HEK293T (cell line): ENCODE data around the gene OGDH.

Experiments
- CTCF ChIA-PET: fragments of 350-600 bp; formaldehyde crosslinking; extraction: SDS; loops from one replicate; lab custom pipeline; 2021; ENCODE audit warnings: antibody characterized with exemption, inconsistent platforms; lab: Yijun Ruan, JAX
- POLR2A ChIA-PET: fragments of 350-600 bp; formaldehyde crosslinking; extraction: SDS; loops from one replicate; lab custom pipeline; 2020; ENCODE audit warnings: antibody characterized with exemption, inconsistent platforms; lab: Yijun Ruan, JAX
- DNase-seq: peaks from one replicate; pipeline ENCODE4 v3.0.0; 2012; ENCODE audit warnings: mixed read lengths; ENCODE audit errors: extremely low spot score
- ARNT ChIP-seq: fragments of 450-650 bp; IDR thresholded peaks from 2 replicates; pipeline ENCODE4 v1.6.1; 2017; ENCODE audit warnings: mild to moderate bottlenecking
- BHLHE40 ChIP-seq: fragments of 450-650 bp; IDR thresholded peaks from 2 replicates; pipeline ENCODE4 v1.6.1; 2016; ENCODE audit warnings: mild to moderate bottlenecking, moderate library complexity, borderline replicate concordance
- CTBP1 ChIP-seq: fragments of 450-650 bp; IDR thresholded peaks from 2 replicates; pipeline ENCODE4 v1.6.1; 2016; ENCODE audit warnings: borderline replicate concordance
- ELF4 ChIP-seq: fragments of 450-650 bp; IDR thresholded peaks from 2 replicates; pipeline ENCODE4 v1.6.1; 2017; ENCODE audit warnings: antibody characterized with exemption
- FOXA1 ChIP-seq: fragments of 450-650 bp; IDR thresholded peaks from 2 replicates; pipeline ENCODE4 v1.6.1; 2016; ENCODE audit warnings: mild to moderate bottlenecking
- FOXK2 ChIP-seq: fragments of 450-650 bp; IDR thresholded peaks from 2 replicates; pipeline ENCODE4 v1.6.1; 2016; ENCODE audit warnings: mild to moderate bottlenecking
- FOXM1 ChIP-seq: fragments of 450-650 bp; IDR thresholded peaks from 2 replicates; pipeline ENCODE4 v1.6.1; 2017; ENCODE audit warnings: mild to moderate bottlenecking, borderline replicate concordance
- HDGF ChIP-seq: fragments of 450-650 bp; IDR thresholded peaks from 2 replicates; pipeline ENCODE4 v1.6.1; 2017; ENCODE audit warnings: antibody characterized with exemption, borderline replicate concordance
- L3MBTL2 ChIP-seq: fragments of 450-650 bp; conservative IDR thresholded peaks from 2 replicates; pipeline ENCODE4 v1.6.1; 2016; ENCODE audit warnings: mild to moderate bottlenecking
- LEF1 ChIP-seq: fragments of 450-650 bp; IDR thresholded peaks from 2 replicates; pipeline ENCODE4 v1.6.1; 2017; ENCODE audit warnings: mild to moderate bottlenecking, borderline replicate concordance
- NFRKB ChIP-seq: fragments of 450-650 bp; IDR thresholded peaks from 2 replicates; pipeline ENCODE4 v1.6.1; 2016; ENCODE audit warnings: mild to moderate bottlenecking, moderate library complexity
- SP1 ChIP-seq: fragments of 450-650 bp; IDR thresholded peaks from 2 replicates; pipeline ENCODE4 v1.6.1; 2017
- SUZ12 ChIP-seq: fragments of 450-650 bp; IDR thresholded peaks from 2 replicates; pipeline ENCODE4 v1.6.1; 2016; ENCODE audit warnings: mild to moderate bottlenecking
- TARDBP ChIP-seq: fragments of 450-650 bp; IDR thresholded peaks from 2 replicates; pipeline ENCODE4 v1.6.1; 2016
- ZNF384 ChIP-seq: fragments of 450-650 bp; IDR thresholded peaks from 2 replicates; pipeline ENCODE4 v1.6.1; 2016
- TF ChIP-seq, protein P1 (sequence below): fragments of 450-650 bp; IDR thresholded peaks from 2 replicates; pipeline ENCODE4 v1.6.1; 2016

Gene OGDH

DNA sequence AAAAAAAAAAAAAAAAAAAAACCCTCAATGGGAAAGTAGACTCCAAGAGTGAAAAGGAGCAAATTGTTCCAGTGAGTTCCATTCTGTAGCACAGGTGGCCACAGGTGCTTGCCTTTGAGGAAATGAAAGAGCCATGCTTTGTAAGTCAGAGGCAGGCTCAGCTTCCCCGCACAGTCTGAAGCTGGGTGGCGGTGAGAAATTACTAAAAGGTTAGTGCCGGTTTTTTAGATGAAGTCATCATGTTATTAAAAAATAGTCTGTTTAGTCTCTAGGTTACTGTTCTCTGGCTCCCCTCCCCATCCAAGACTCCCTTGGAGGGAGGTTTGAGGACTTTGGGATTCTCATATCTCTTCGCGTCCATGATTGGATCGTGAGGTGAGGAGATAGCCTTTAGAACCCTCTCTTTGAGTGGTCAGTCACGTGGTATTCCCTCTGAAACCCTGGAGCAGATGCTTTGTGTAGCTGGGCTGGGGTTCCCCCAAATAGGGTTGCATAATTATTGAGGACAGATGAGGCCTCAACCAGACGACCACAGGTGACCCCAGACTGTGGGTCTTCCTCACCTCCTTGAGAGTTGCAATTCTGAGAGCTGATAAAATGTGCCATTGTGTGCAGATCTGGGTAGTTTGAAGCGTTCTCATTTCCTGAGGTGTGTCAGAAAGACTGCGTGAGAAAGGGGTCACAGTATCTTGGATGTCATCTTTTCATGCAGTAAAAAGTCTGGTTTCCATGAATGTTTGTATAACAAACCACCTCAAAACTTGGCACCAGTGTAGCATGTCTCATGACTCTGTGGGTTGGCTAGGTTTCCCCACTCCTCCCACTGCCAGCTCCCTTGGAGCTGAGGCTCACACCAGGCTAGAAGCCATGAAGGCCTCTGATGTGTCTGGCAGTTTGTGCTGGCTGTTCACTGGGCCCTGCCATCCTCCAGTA, 27.1 kb downstream of the OGDH start:
- no peak for DNase-seq
- POLR2A ChIA-PET: interaction anchor here (0.9 kb wide), 1 partner anchor 27 kb away, joined by 4 read pairs; the partner anchor contains the start of gene OGDH
- CTCF ChIA-PET: no interaction called here
- no peak for TF ChIP-seq ARNT
- TF ChIP-seq SUZ12: no peak
- TF ChIP-seq LEF1: no peak
- TF ChIP-seq FOXK2: no peak
- no peak for TF ChIP-seq CTBP1
- TF ChIP-seq ELF4: no peak
- TF ChIP-seq FOXA1: no peak
- TF ChIP-seq TARDBP: no peak
- TF ChIP-seq ZNF384: no peak
- no peak for TF ChIP-seq L3MBTL2
- no peak for TF ChIP-seq FOXM1
- TF ChIP-seq NFRKB: no peak

DNA sequence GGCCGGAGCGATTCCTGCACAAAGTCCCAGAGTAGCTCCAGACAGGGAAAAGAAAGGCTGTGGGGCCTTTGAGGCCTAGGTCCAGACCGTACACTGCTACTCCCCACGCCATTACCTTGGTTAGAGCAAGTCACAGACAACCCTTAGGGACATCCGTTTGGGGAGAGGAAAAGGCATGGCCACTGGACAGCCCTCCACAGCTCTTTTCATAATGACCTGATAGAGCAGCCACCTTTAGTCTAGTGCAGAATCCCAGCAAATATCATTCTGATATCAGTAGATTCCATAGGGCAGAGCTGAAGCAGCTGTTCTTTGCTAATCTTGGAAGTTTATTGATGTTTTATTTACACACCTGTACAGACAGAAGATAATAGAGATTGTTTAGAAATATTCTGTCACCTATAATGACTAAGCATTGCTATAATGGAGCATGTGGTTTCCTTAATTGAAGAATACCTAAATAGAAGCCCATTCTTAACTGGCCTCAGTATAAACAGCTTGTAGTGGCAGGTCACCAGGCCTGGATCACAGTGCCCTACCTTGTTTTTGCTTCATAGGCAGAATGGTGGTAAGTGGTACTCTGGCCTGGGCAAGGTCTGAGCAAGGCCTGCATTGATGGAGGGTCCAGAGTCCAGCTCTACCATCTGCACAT, 27.9 kb downstream of the OGDH start:
- no peak for DNase-seq
- CTCF ChIA-PET: no interaction called here
- POLR2A ChIA-PET: interaction anchor here (0.9 kb wide), 1 partner anchor 28 kb away, joined by 4 read pairs; the partner anchor contains the start of gene OGDH
- TF ChIP-seq SP1 (no peak), FOXM1 (no peak), CTBP1 (no peak), FOXA1 (no peak), ELF4 (no peak), SUZ12 (no peak), LEF1 (no peak), HDGF (no peak), ARNT (no peak), L3MBTL2 (no peak)
- TF ChIP-seq, protein P1, sequence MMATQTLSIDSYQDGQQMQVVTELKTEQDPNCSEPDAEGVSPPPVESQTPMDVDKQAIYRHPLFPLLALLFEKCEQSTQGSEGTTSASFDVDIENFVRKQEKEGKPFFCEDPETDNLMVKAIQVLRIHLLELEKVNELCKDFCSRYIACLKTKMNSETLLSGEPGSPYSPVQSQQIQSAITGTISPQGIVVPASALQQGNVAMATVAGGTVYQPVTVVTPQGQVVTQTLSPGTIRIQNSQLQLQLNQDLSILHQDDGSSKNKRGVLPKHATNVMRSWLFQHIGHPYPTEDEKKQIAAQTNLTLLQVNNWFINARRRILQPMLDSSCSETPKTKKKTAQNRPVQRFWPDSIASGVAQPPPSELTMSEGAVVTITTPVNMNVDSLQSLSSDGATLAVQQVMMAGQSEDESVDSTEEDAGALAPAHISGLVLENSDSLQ: no peak

DNA sequence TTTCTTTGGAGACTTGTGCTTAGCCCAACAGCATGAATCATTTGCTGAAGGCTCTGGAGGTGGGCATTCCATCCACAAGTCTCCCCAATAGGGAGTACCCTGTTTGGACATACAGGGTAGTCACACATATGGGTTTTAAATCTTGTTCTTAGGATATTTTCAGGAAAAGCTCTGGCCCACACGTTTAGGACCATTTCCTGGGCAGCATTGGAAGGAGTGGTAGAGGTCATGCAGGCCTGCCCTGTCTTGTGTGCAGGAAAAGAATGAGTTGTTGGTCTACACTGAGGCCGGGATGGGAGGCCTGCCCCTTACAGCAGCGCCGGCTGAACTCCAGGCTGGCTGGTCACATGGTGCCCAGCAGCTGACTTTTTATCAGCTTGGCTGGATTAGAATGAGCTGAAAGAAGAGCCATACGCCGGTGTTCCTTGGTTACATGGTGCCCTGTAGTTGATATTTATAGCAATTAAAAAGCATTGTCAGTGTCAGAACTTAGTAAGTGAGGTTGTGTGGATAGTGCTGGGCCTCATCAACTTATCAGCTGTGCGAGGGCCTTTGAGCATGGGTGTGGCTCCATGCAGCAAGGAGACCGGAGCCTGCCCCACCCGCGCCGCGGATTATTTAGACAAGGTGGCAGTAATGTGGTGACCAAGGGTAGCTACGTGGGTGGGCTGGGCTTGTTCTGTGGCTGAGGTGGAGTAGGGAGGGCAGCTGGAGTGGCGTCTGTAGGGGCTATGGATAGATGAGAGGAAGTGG, 28.6 kb downstream of the OGDH start:
- TF ChIP-seq SUZ12 (no peak), TARDBP (no peak), NFRKB (no peak), L3MBTL2 (no peak), FOXK2 (no peak), ELF4 (no peak), ZNF384 (no peak), BHLHE40 (no peak), HDGF (no peak), FOXA1 (no peak), CTBP1 (no peak), ARNT (no peak), SP1 (no peak), LEF1 (no peak)
- TF ChIP-seq, protein P1: no peak
- CTCF ChIA-PET: no interaction called here
- POLR2A ChIA-PET: interaction anchor here (0.9 kb wide), 2 partner anchors 8 to 29 kb away, joined by 3 to 4 read pairs; partner anchors contain the start of gene OGDH
- no peak for DNase-seq

DNA sequence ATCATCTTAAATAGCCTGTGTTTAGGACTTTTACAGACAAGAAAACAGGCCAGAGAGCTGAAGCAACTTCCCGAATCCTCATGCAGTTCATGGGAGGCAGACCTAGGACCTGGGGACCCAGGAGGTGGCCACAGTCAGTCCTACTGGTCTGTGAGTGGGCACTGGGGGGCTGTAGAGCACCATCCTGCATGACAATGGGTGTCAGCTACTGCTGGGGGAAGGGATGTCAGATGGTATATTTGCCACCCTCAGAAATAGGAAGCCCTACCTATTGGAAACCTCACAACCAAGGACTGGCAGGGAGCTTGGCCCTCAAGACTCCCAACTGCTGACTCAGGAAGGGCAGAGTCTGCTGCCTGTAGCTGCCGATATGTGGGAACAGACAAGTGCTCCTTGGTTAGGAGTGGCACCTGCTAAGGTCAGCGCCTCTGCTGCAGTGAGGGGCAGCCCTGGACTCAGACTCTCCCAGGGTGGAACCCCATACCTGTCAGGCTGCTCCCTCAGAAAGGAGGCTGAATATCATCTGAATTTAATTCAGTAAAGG, 29.7 kb downstream of the OGDH start:
- TF ChIP-seq FOXA1 (no peak), LEF1 (no peak), SUZ12 (no peak), BHLHE40 (no peak), HDGF (no peak), ELF4 (no peak), CTBP1 (no peak)
- TF ChIP-seq, protein P1: no peak
- no peak for DNase-seq
- ChIA-PET POLR2A (interaction anchor here (1.0 kb wide), 1 partner anchor 30 kb away, joined by 4 read pairs; the partner anchor contains the start of gene OGDH), CTCF (no interaction called here)

DNA sequence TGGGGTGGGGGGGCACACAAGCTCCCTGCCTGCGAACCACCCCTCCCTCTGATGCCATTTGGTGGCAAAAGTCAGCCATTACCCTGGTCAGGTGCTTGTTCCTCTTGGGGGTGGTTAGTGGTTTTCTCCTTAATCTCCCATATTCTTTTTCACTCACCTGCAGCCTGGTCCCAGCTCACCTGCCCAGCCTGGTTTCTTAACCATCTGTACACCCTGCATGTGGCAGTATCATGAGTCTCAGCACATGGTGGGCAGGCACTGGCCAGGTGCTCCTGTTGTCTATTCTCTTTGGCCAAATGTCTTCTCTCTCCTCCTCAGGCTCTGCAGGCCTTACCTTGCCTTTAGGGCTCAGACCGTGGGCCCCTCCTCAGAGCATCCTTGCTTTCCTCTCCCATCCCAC, 30.5 kb downstream of the OGDH start:
- ChIA-PET CTCF (interaction anchor here (0.8 kb wide), 1 partner anchor 10 kb away, joined by 3 read pairs; no protein-coding TSS in a partner anchor), POLR2A (no interaction called here)
- no peak for TF ChIP-seq TARDBP
- TF ChIP-seq ZNF384: no peak
- TF ChIP-seq SP1: no peak
- no peak for TF ChIP-seq CTBP1
- TF ChIP-seq, protein P1: no peak
- TF ChIP-seq FOXA1: no peak
- no peak for TF ChIP-seq NFRKB
- TF ChIP-seq L3MBTL2: no peak
- no peak for TF ChIP-seq BHLHE40
- TF ChIP-seq SUZ12: no peak
- no peak for DNase-seq
